Measurements from ENCODE around the gene FBXL15.
A peak's percentile ranks its signal among the peaks of the same experiment; 100 is the strongest.

FBXL15 gene

GRCh38 chr10:102416695-102417094 is 3.9 kb upstream of the FBXL15 start:
- H3K9me3 ChIP-seq (ENCODE audit: control insufficient read depth, insufficient read depth, low read length): no peaks in the 10 kb centered on the region
- no peak overlapping the region for H3K4me3 ChIP-seq (ENCODE audit: low read depth, low read length)
- peaks cover 5% of the 10 kb centered on the region for H3K27me3 ChIP-seq (ENCODE audit: control insufficient read depth, insufficient read depth, low read length)
- no peak overlapping the region for H3K9ac ChIP-seq (ENCODE audit: low read depth, low read length)
- no peaks in the 10 kb centered on the region for H3K4me1 ChIP-seq (ENCODE audit: control insufficient read depth, insufficient read depth, low read length)
- no peaks in the 10 kb centered on the region for H3K36me3 ChIP-seq (ENCODE audit: control insufficient read depth, insufficient read depth, low read length)

- Histone ChIP-seq H3K9me3 (ENCODE audit: control insufficient read depth, insufficient read depth, low read length) (no peaks in the 10 kb centered on the region), H3K27me3 (ENCODE audit: control insufficient read depth, insufficient read depth, low read length) (no peaks in the 10 kb centered on the region), H3K4me1 (ENCODE audit: control insufficient read depth, insufficient read depth, low read length) (peaks cover 2% of the 10 kb centered on the region), H3K4me3 (ENCODE audit: low read depth, low read length) (peak within 1 kb of the TSS; percentile 87), H3K9ac (ENCODE audit: low read depth, low read length) (peak within 1 kb of the TSS; percentile 60), H3K36me3 (ENCODE audit: control insufficient read depth, insufficient read depth, low read length) (peaks cover 8% of the 10 kb centered on the region)
Observed at GRCh38 chr10:102418622-102419268, 1.9 kb upstream of the FBXL15 start, which contains the start of gene PSD. Gene PSD (minus strand): TSS chr10:102418785. CDS start chr10:102417038, 1,747 bp downstream.

- H3K4me3 ChIP-seq (ENCODE audit: low read depth, low read length): peak overlapping the region; percentile 87
- H3K9me3 ChIP-seq (ENCODE audit: control insufficient read depth, insufficient read depth, low read length): no peaks in the 10 kb centered on the region
- peaks cover 8% of the 10 kb centered on the region for H3K36me3 ChIP-seq (ENCODE audit: control insufficient read depth, insufficient read depth, low read length)
- H3K9ac ChIP-seq (ENCODE audit: low read depth, low read length): no peak overlapping the region
- H3K4me1 ChIP-seq (ENCODE audit: control insufficient read depth, insufficient read depth, low read length): peaks cover 2% of the 10 kb centered on the region
- no peaks in the 10 kb centered on the region for H3K27me3 ChIP-seq (ENCODE audit: control insufficient read depth, insufficient read depth, low read length)
Observed at GRCh38 chr10:102419269-102420180, 1.1 kb upstream of the FBXL15 start.

GRCh38 chr10:102420181-102420713 is 389 bp upstream of the FBXL15 start:
- peaks cover 8% of the 10 kb centered on the region for H3K36me3 ChIP-seq (ENCODE audit: control insufficient read depth, insufficient read depth, low read length)
- peak overlapping the region; percentile 87 for H3K4me3 ChIP-seq (ENCODE audit: low read depth, low read length)
- H3K9ac ChIP-seq (ENCODE audit: low read depth, low read length): peak overlapping the region; percentile 48
- no peaks in the 10 kb centered on the region for H3K27me3 ChIP-seq (ENCODE audit: control insufficient read depth, insufficient read depth, low read length)
- peaks cover 2% of the 10 kb centered on the region for H3K4me1 ChIP-seq (ENCODE audit: control insufficient read depth, insufficient read depth, low read length)
- H3K9me3 ChIP-seq (ENCODE audit: control insufficient read depth, insufficient read depth, low read length): no peaks in the 10 kb centered on the region

- Histone ChIP-seq H3K27me3 (ENCODE audit: control insufficient read depth, insufficient read depth, low read length) (no peaks in the 10 kb centered on the region), H3K4me1 (ENCODE audit: control insufficient read depth, insufficient read depth, low read length) (peaks cover 2% of the 10 kb centered on the region), H3K4me3 (ENCODE audit: low read depth, low read length) (peak overlapping the region; percentile 87), H3K36me3 (ENCODE audit: control insufficient read depth, insufficient read depth, low read length) (peaks cover 8% of the 10 kb centered on the region), H3K9me3 (ENCODE audit: control insufficient read depth, insufficient read depth, low read length) (no peaks in the 10 kb centered on the region), H3K9ac (ENCODE audit: low read depth, low read length) (peak overlapping the region; percentile 77)
Observed at GRCh38 chr10:102421507-102421756, 796 bp downstream of the FBXL15 start.

GRCh38 chr10:102421757-102422512 is 1.3 kb downstream of the FBXL15 start:
- peaks cover 2% of the 10 kb centered on the region for H3K4me1 ChIP-seq (ENCODE audit: control insufficient read depth, insufficient read depth, low read length)
- H3K9me3 ChIP-seq (ENCODE audit: control insufficient read depth, insufficient read depth, low read length): no peaks in the 10 kb centered on the region
- peaks cover 8% of the 10 kb centered on the region for H3K36me3 ChIP-seq (ENCODE audit: control insufficient read depth, insufficient read depth, low read length)
- H3K4me3 ChIP-seq (ENCODE audit: low read depth, low read length): peak overlapping the region; percentile 87
- peak overlapping the region; percentile 77 for H3K9ac ChIP-seq (ENCODE audit: low read depth, low read length)
- no peaks in the 10 kb centered on the region for H3K27me3 ChIP-seq (ENCODE audit: control insufficient read depth, insufficient read depth, low read length)

GRCh38 chr10:102422545-102423129 is 2.0 kb downstream of the FBXL15 start:
- no peaks in the 10 kb centered on the region for H3K9me3 ChIP-seq (ENCODE audit: control insufficient read depth, insufficient read depth, low read length)
- H3K27me3 ChIP-seq (ENCODE audit: control insufficient read depth, insufficient read depth, low read length): no peaks in the 10 kb centered on the region
- H3K9ac ChIP-seq (ENCODE audit: low read depth, low read length): peak overlapping the region; percentile 60
- H3K4me1 ChIP-seq (ENCODE audit: control insufficient read depth, insufficient read depth, low read length): peaks cover 2% of the 10 kb centered on the region
- peak overlapping the region; percentile 87 for H3K4me3 ChIP-seq (ENCODE audit: low read depth, low read length)
- H3K36me3 ChIP-seq (ENCODE audit: control insufficient read depth, insufficient read depth, low read length): peaks cover 8% of the 10 kb centered on the region

- no peak overlapping the region for H3K9ac ChIP-seq (ENCODE audit: low read depth, low read length)
- H3K9me3 ChIP-seq (ENCODE audit: control insufficient read depth, insufficient read depth, low read length): no peaks in the 10 kb centered on the region
- H3K36me3 ChIP-seq (ENCODE audit: control insufficient read depth, insufficient read depth, low read length): peaks cover 8% of the 10 kb centered on the region
- H3K4me3 ChIP-seq (ENCODE audit: low read depth, low read length): no peak overlapping the region
- peaks cover 2% of the 10 kb centered on the region for H3K4me1 ChIP-seq (ENCODE audit: control insufficient read depth, insufficient read depth, low read length)
- H3K27me3 ChIP-seq (ENCODE audit: control insufficient read depth, insufficient read depth, low read length): no peaks in the 10 kb centered on the region
Observed at GRCh38 chr10:102423372-102423968, 2.8 kb downstream of the FBXL15 start.

GRCh38 chr10:102424145-102424544 is 3.5 kb downstream of the FBXL15 start:
- peaks cover 2% of the 10 kb centered on the region for H3K4me1 ChIP-seq (ENCODE audit: control insufficient read depth, insufficient read depth, low read length)
- H3K4me3 ChIP-seq (ENCODE audit: low read depth, low read length): no peak overlapping the region
- H3K9me3 ChIP-seq (ENCODE audit: control insufficient read depth, insufficient read depth, low read length): no peaks in the 10 kb centered on the region
- peaks cover 8% of the 10 kb centered on the region for H3K36me3 ChIP-seq (ENCODE audit: control insufficient read depth, insufficient read depth, low read length)
- no peaks in the 10 kb centered on the region for H3K27me3 ChIP-seq (ENCODE audit: control insufficient read depth, insufficient read depth, low read length)
- no peak overlapping the region for H3K9ac ChIP-seq (ENCODE audit: low read depth, low read length)

GRCh38 chr10:102424916-102425315 is 4.3 kb downstream of the FBXL15 start:
- Histone ChIP-seq H3K4me1 (ENCODE audit: control insufficient read depth, insufficient read depth, low read length) (peaks cover 2% of the 10 kb centered on the region), H3K9ac (ENCODE audit: low read depth, low read length) (no peak overlapping the region), H3K9me3 (ENCODE audit: control insufficient read depth, insufficient read depth, low read length) (no peaks in the 10 kb centered on the region), H3K27me3 (ENCODE audit: control insufficient read depth, insufficient read depth, low read length) (no peaks in the 10 kb centered on the region), H3K36me3 (ENCODE audit: control insufficient read depth, insufficient read depth, low read length) (peaks cover 8% of the 10 kb centered on the region), H3K4me3 (ENCODE audit: low read depth, low read length) (no peak overlapping the region)

- Histone ChIP-seq H3K4me3 (ENCODE audit: low read depth, low read length) (no peak overlapping the region), H3K9me3 (ENCODE audit: control insufficient read depth, insufficient read depth, low read length) (no peaks in the 10 kb centered on the region), H3K36me3 (ENCODE audit: control insufficient read depth, insufficient read depth, low read length) (peaks cover 8% of the 10 kb centered on the region), H3K9ac (ENCODE audit: low read depth, low read length) (no peak overlapping the region), H3K4me1 (ENCODE audit: control insufficient read depth, insufficient read depth, low read length) (peaks cover 2% of the 10 kb centered on the region), H3K27me3 (ENCODE audit: control insufficient read depth, insufficient read depth, low read length) (no peaks in the 10 kb centered on the region)
Observed at GRCh38 chr10:102425444-102425843, 4.8 kb downstream of the FBXL15 start.
